Measurements from ENCODE around the gene HCAR2.

DNA sequence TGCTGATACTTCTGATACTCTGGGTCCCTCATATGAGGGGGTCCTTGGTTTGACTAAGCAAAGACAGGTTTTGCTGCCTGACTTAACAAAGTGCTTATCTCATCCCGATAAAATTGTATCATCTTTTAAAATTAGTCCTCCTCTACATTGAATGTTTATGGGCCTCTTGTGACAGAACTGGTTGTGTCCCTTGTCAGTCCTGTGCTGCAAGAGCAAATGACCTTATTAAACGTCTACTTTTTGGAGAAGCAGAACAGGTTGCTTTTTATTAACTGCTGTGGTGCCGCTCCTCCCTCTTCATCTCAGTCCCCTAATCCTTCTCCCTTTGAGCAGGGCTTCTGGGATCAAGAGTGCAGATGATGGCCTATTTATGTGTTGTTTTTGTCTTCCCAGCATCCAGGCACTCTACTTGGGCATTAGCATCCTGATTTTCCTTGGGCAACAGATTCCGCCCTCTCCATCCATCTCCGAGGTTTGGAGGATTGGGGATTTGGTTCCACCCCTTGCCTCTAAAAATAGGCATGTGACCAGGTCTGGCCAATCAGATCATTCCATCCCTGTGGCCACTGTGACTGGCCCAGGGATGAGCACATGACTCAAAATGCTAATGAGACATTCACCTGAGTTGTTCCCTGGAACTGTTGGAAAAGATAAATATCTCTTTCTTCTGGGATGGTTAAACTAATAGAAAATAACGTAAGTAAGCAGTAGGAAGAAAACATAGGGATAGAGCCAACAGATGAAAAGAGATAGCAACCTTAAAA, 46.6 kb upstream of the HCAR2 start:
- no peak for TF ChIP-seq POLR2A (IDR thresholded peaks at IDR 0.05)
- TF ChIP-seq, protein P1, sequence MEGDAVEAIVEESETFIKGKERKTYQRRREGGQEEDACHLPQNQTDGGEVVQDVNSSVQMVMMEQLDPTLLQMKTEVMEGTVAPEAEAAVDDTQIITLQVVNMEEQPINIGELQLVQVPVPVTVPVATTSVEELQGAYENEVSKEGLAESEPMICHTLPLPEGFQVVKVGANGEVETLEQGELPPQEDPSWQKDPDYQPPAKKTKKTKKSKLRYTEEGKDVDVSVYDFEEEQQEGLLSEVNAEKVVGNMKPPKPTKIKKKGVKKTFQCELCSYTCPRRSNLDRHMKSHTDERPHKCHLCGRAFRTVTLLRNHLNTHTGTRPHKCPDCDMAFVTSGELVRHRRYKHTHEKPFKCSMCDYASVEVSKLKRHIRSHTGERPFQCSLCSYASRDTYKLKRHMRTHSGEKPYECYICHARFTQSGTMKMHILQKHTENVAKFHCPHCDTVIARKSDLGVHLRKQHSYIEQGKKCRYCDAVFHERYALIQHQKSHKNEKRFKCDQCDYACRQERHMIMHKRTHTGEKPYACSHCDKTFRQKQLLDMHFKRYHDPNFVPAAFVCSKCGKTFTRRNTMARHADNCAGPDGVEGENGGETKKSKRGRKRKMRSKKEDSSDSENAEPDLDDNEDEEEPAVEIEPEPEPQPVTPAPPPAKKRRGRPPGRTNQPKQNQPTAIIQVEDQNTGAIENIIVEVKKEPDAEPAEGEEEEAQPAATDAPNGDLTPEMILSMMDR (IDR thresholded peaks at IDR 0.05), result no peak

Measured in lower leg skin (tissue), 3 donors.